ENCODE data around the gene ZBTB11.

Gene ZBTB11

DNA sequence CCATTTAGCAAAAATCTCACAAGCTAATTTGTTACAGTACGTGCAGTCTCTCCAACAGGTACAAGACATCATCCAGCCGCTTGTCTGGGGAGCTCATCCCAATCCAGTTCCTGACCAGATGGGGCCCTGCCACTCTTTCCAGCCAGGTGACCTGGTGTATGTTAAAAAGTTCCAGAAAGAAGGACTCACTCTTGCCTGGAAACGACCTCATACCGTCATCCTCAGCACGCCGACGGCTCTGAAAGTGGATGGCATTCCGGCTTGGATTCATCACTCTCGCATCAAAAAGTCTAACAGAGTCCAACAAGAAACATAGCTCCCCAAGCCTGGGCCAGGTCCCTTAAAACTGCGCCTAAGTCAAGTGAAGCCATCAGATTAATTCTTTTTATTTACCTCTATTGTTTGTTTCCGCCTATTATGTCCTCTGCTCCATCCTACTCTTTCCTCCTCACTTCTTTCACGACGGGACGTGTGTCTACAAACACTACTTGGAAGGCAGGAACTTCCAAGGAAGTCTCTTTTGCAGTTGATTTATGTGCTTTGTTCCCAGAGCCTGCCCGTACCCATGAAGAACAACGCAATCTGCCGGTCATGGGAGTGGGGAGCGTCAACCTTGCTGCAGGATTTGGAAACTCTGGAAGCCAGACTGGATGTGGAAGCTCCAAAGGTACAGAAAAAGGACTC lies 37.5 kb downstream of the ZBTB11 start:
- no peaks in the 10 kb centered on the region for H4K20me1 ChIP-seq (ENCODE audit: insufficient read depth, low read length)
- no peaks in the 10 kb centered on the region for H3K79me2 ChIP-seq (ENCODE audit: insufficient read depth, low read length)
- no peaks in the 10 kb centered on the region for H3F3A ChIP-seq (ENCODE audit: insufficient read depth, low read length)
- H3K4me2 ChIP-seq (ENCODE audit: low read length) = no peak overlapping the region
- peaks cover 4% of the 10 kb centered on the region for H3K4me1 ChIP-seq (ENCODE audit: insufficient read depth, low read length, severe bottlenecking)
- no peaks in the 10 kb centered on the region for H3K27me3 ChIP-seq (ENCODE audit: insufficient read depth, low read length)
- no peaks in the 10 kb centered on the region for H3K36me3 ChIP-seq (ENCODE audit: insufficient read depth, low read length)
- H2AFZ ChIP-seq (ENCODE audit: low read length) = no peak overlapping the region
- H3K9ac ChIP-seq (ENCODE audit: low read length) = no peak overlapping the region
- H3K4me3 ChIP-seq (ENCODE audit: low read depth, low read length, poor library complexity, severe bottlenecking) = no peak overlapping the region
- no peak overlapping the region for H3K27ac ChIP-seq (ENCODE audit: low read depth, low read length, poor library complexity, severe bottlenecking)
- H3K9me3 ChIP-seq (ENCODE audit: low read length) = no peaks in the 10 kb centered on the region
- no peak for TF ChIP-seq EZH2 (IDR thresholded peaks at IDR 0.05; ENCODE audit: borderline replicate concordance, low read length)
- TF ChIP-seq, protein P1, sequence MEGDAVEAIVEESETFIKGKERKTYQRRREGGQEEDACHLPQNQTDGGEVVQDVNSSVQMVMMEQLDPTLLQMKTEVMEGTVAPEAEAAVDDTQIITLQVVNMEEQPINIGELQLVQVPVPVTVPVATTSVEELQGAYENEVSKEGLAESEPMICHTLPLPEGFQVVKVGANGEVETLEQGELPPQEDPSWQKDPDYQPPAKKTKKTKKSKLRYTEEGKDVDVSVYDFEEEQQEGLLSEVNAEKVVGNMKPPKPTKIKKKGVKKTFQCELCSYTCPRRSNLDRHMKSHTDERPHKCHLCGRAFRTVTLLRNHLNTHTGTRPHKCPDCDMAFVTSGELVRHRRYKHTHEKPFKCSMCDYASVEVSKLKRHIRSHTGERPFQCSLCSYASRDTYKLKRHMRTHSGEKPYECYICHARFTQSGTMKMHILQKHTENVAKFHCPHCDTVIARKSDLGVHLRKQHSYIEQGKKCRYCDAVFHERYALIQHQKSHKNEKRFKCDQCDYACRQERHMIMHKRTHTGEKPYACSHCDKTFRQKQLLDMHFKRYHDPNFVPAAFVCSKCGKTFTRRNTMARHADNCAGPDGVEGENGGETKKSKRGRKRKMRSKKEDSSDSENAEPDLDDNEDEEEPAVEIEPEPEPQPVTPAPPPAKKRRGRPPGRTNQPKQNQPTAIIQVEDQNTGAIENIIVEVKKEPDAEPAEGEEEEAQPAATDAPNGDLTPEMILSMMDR (IDR thresholded peaks at IDR 0.05; ENCODE audit: low read length) = no peak
- no peaks in the 10 kb centered on the region for H3K9me2 ChIP-seq (ENCODE audit: low read depth, low read length)

DNA sequence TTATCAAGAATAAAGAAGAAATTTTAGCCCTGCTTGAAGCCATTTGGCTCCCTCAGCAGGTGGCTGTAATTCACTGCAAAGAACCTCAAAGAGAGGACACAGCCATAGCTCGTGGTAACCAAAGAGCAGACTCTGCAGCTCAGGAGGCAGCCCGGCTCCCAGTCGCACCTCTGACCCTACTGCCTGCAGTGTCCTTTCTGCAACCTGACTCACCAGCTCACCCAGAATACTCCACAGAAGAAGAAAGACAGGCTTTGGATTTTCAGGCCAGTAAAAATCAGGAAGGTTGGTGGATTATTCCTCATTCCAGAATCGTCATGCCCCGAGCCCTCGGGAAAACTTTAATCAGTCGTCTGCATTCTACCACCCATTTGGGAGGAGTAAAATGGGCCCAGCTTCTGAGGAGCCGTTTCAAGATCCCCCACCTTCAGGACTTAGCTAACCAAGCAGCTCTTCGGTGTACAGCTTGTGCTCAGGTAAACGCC lies 38.6 kb downstream of the ZBTB11 start:
- H3K4me1 ChIP-seq (ENCODE audit: insufficient read depth, low read length, severe bottlenecking) = peaks cover 4% of the 10 kb centered on the region
- no peak overlapping the region for H3K27ac ChIP-seq (ENCODE audit: low read depth, low read length, poor library complexity, severe bottlenecking)
- no peaks in the 10 kb centered on the region for H4K20me1 ChIP-seq (ENCODE audit: insufficient read depth, low read length)
- H3K4me3 ChIP-seq (ENCODE audit: low read depth, low read length, poor library complexity, severe bottlenecking) = no peak overlapping the region
- no peaks in the 10 kb centered on the region for H3K9me2 ChIP-seq (ENCODE audit: low read depth, low read length)
- no peaks in the 10 kb centered on the region for H3K9me3 ChIP-seq (ENCODE audit: low read length)
- H2AFZ ChIP-seq (ENCODE audit: low read length) = no peak overlapping the region
- H3F3A ChIP-seq (ENCODE audit: insufficient read depth, low read length) = no peaks in the 10 kb centered on the region
- no peaks in the 10 kb centered on the region for H3K36me3 ChIP-seq (ENCODE audit: insufficient read depth, low read length)
- H3K4me2 ChIP-seq (ENCODE audit: low read length) = no peak overlapping the region
- no peaks in the 10 kb centered on the region for H3K27me3 ChIP-seq (ENCODE audit: insufficient read depth, low read length)
- no peak for TF ChIP-seq EZH2 (IDR thresholded peaks at IDR 0.05; ENCODE audit: borderline replicate concordance, low read length)
- TF ChIP-seq, protein P1 (IDR thresholded peaks at IDR 0.05; ENCODE audit: low read length) = peak; percentile 45; the same call in 1 of the 2 replicates
- no peaks in the 10 kb centered on the region for H3K79me2 ChIP-seq (ENCODE audit: insufficient read depth, low read length)
- no peak overlapping the region for H3K9ac ChIP-seq (ENCODE audit: low read length)

DNA sequence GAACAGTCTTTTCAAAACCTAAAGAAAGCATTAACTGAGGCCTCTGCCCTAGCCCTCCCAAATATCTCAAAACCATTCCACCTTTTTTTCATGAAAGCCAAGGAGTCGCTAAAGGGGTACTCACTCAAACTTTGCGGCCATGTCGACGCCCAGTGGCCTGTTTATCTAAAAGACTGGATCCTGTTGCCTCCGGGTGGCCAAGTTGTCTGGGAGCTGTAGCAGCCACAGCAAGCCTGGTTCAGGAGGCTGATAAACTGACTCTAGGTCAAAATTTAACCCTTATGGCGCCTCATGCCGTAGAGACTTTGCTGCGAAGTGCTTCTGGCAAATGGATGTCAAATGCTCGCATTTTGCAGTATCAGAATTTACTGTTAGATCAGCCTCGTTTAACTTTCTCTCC lies 39.5 kb downstream of the ZBTB11 start:
- Histone ChIP-seq H3K27me3 (ENCODE audit: insufficient read depth, low read length) (no peaks in the 10 kb centered on the region), H3F3A (ENCODE audit: insufficient read depth, low read length) (no peaks in the 10 kb centered on the region), H3K4me3 (ENCODE audit: low read depth, low read length, poor library complexity, severe bottlenecking) (no peak overlapping the region), H3K9me2 (ENCODE audit: low read depth, low read length) (no peaks in the 10 kb centered on the region), H3K36me3 (ENCODE audit: insufficient read depth, low read length) (no peaks in the 10 kb centered on the region), H3K79me2 (ENCODE audit: insufficient read depth, low read length) (no peaks in the 10 kb centered on the region), H3K9me3 (ENCODE audit: low read length) (no peaks in the 10 kb centered on the region), H4K20me1 (ENCODE audit: insufficient read depth, low read length) (no peaks in the 10 kb centered on the region), H3K27ac (ENCODE audit: low read depth, low read length, poor library complexity, severe bottlenecking) (no peak overlapping the region), H3K9ac (ENCODE audit: low read length) (no peak overlapping the region), H3K4me1 (ENCODE audit: insufficient read depth, low read length, severe bottlenecking) (peaks cover 4% of the 10 kb centered on the region), H2AFZ (ENCODE audit: low read length) (no peak overlapping the region), H3K4me2 (ENCODE audit: low read length) (no peak overlapping the region)
- TF ChIP-seq EZH2 (IDR thresholded peaks at IDR 0.05; ENCODE audit: borderline replicate concordance, low read length) = no peak
- TF ChIP-seq, protein P1 (IDR thresholded peaks at IDR 0.05; ENCODE audit: low read length) = no peak

Measured in OCI-LY1 (cell line).